GM18508 (cell line): ENCODE data around the gene GUCD1.
"Not testable (repeated sequence)": the region's sequence is repeated elsewhere in the genome, so short reads cannot be mapped to it uniquely, and the experiment has no call there.

Experiments
- ATAC-seq: cut with Tn5 transposase; IDR thresholded peaks from one replicate; pipeline ENCODE4 v1.9.1; 2021; ENCODE audit warnings: moderate number of reproducible peaks; ENCODE audit not compliant: insufficient read depth, unreplicated experiment

GUCD1 gene

GRCh38 chr22:24567668-24568067 lies 12.7 kb upstream of the GUCD1 start:
- ATAC-seq = no peak

- ATAC-seq = no peak
Measured at GRCh38 chr22:24566899-24567511, 12.1 kb upstream of the GUCD1 start.

DNA sequence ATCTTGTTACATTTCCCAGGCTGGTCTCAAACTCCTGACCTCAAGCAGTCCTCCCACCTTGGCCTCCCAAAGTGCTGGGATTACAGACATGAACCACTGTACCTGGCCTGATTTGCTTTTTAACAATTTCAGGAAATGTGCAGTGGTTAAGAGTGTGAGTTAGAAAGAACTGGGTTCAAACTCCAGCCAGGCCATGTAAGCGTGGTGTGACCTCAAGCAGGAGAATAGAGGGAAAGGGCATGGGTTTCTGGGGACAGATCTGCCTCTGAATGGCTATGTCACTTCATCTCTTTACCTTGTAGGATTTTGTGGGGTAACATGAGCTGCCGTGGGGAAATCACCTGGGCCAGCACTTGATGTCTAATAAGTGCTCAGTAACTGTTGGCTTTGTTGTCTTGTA lies 10.1 kb upstream of the GUCD1 start:
- no peak for ATAC-seq

GRCh38 chr22:24564376-24565058 lies 9.6 kb upstream of the GUCD1 start:
- no peak for ATAC-seq

GRCh38 chr22:24563246-24563645 lies 8.3 kb upstream of the GUCD1 start:
- ATAC-seq = no peak

DNA sequence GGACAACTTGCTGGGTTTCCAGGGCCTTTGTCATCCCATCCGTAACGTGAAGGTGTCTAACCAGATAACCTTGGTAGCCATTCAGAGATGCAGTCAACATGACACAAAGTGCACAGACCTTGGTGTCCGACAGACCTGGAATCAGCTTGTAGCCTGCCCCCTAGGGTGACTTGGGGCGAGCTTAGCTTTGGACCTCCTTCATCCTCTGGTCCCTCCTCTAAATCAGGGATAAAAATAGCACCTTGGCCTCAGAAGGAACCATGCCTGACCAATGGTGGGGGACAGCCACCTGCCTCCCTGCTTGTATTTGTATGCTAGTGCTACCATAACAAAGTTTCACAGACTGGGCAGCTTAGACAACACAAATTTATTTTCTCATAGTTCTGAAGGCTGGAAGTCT lies 4.5 kb upstream of the GUCD1 start:
- ATAC-seq = no peak

GRCh38 chr22:24555165-24556039 lies 464 bp upstream of the GUCD1 start, which contains the start of gene SNRPD3:
Gene SNRPD3, plus strand, starts transcription at chr22:24555999. Its CDS starts 1,676 bp downstream, at chr22:24557675.
- peak; percentile 42 for ATAC-seq

DNA sequence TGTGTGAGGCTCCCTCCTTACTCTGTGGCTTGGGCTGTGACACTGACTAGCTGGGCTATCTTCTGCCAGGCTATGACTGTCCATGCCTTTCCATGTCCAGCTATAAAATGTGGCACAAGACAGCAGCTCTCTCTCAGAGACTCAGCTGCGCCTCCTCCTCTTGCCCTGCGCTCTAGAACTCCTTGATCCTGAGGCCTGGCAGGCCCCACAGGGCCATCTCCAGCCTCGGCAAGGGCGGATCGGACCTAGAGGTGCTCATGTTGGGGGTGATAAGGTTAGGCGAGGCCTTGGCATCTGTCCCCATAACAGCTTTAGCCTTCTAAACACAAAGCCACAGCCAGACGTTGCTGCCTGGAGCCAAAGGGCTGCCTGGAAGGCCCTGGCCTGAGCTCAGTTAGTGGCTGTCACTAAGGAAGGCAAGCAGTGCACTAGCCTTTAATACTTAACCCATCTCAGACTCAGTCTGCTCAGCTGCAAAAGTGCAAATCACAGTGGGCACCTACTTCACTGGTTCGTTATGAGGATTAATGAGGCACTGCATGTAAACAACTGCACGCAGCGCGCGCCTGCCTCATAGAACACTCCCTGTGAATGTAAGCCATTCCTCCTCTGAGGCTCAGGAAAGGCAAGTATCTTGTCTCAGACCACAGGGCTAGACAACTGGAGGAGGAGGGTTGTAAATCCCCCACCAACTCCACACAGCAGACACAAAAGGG lies 1.2 kb downstream of the GUCD1 start:
- no peak for ATAC-seq

DNA sequence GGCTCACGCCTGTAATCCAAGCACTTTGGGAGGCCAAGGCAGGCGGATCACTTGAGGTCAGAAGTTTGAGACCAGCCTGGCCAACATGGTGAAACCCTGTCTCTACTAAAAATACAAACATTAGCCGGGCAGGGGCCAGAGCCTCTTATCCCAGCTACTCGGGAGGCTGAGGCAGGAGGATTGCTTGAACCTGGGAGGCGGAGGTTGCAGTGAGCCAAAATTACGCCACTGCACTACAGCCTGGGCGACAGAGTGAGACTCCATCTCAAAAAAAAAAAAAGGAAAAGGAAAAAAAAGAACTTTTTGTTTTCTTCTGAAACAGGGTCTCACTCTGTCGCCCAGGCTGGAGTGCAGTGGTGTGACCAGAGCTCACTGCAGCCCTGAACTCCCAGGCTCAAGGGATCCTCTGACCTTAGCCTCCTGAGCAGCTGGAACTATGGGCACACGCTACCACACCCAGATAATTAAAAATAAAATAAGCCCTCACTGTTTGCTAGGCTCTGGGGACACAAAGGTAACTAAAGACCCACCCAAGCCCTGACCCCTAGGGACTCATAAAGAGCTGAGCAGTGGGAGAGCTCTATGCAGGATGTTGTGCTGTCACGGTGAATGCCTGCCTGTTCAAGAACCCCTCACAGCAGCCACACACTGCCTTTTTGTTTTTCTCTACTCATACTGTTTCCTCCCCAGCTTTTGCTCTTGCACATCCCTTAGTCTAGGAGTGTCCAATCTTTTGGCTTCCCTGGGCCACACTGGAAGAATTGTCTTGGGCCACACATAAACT lies 2.2 kb downstream of the GUCD1 start:
- ATAC-seq = not testable (repeated sequence)

DNA sequence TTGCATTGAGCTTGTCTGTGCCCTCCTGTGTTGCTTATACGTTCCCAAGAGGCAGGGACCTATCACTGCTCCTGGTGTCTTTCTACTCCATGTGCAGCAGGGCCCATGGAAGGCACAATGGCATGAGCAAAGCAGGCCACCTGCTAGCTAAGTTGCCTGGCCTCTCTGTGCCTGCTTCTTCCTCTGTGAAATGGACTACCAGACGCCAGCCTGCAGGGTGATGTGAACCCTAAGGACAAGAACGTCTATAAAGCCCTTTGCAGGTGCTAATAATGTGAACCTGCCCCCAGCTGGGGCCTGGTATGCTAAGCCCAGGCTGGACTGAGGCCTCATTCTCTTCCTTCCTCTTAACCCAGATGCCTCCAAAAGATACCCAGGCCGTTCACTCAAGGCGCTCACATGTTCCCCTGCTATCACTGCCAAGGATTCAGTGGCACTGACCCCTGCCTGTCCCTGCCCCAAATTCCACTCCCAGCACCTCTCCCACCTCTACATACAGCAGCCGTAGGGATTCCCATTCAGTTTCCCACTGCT lies 4.0 kb downstream of the GUCD1 start:
- ATAC-seq = no peak

- ATAC-seq = no peak
Measured at GRCh38 chr22:24550028-24550901, 4.7 kb downstream of the GUCD1 start.

DNA sequence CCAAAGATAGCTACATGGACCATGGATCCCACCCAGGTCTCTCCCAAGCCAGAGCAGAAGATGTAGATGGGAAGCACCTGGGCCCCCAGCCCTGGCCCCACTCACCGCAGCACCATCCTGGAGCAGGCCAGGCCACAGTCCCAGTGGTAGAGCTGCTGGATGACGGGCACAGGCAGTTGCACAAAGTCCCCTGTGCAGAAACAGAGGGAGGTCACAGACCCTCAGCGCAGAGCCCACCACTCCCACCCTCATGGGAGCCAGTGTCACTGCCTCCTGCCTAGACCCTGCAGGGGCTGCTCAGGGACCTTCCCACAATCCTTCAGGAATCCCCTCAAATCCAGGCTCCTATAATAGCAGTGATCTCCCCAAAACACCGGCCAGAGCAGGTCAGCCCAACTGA lies 6.1 kb downstream of the GUCD1 start:
- ATAC-seq = no peak

GRCh38 chr22:24543679-24544243 lies 11.2 kb downstream of the GUCD1 start:
- ATAC-seq = no peak

- ATAC-seq = no peak
Measured at GRCh38 chr22:24543185-24543601, 11.7 kb downstream of the GUCD1 start.

DNA sequence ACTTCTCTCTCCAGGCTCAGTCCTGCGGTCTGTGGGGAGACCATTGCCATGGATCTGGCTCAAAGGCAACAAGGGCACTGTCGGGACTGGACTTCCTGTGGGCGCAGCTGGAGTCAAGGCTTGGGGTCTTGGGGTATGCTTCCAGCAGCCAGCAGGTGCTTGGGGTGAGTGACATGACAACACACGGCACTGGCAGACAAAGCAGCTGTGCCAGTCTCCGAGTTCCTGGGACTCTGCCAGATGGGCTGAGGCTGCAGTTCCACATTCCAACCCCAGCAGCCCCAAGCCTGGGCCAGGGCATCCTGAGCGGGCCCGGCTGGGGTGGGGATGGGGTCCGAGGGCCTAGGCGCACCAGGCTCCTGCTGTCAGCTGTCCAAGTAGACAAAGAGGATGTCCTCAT lies 12.3 kb downstream of the GUCD1 start:
- no peak for ATAC-seq

GRCh38 chr22:24541681-24542515 lies 13.0 kb downstream of the GUCD1 start:
- ATAC-seq = no peak

DNA sequence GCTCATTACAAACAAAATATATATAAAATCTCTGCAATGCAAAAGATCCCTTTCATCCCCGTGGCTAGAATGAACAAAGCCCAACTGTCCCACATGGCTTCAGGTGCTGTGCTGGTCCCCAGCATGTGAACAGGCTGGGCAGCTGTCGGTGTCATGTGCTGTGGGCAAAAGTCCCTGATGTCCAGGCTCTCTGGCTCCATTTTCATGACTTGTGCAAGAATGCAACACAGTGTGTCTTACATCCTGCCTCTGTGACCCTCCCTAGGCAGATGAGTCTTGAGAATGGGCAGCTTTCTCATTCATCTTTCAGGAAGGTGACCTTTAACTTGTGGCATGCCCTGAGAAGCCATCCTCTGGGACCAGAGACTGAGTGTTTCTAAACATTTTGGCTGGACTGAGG lies 14.5 kb downstream of the GUCD1 start:
- no peak for ATAC-seq
